Measurements from ENCODE around the gene FAM227A.
"Not testable (repeated sequence)": the region's sequence is repeated elsewhere in the genome, so short reads cannot be mapped to it uniquely, and the experiment has no call there.

Gene FAM227A

DNA sequence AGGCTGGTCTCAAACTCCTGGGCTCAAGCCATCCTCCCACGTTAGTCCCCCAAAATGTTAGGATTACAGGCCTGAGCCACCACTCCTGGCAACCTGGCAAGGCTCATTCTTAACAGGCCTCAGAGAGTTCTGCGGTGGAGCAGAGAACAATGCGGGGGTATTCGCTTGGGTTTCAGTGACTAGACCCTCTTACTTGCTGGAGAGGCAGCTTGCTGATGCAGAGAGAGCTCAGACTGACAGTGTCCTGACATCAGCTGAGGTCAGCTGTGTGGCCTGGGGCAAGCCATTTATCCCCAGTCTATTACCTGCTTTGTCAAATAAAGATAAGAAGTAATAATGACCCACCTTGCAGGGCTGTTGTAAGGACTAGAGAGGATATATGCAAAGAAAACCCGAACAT is 46.0 kb downstream of the FAM227A start:
- DNase-seq: no peak

DNA sequence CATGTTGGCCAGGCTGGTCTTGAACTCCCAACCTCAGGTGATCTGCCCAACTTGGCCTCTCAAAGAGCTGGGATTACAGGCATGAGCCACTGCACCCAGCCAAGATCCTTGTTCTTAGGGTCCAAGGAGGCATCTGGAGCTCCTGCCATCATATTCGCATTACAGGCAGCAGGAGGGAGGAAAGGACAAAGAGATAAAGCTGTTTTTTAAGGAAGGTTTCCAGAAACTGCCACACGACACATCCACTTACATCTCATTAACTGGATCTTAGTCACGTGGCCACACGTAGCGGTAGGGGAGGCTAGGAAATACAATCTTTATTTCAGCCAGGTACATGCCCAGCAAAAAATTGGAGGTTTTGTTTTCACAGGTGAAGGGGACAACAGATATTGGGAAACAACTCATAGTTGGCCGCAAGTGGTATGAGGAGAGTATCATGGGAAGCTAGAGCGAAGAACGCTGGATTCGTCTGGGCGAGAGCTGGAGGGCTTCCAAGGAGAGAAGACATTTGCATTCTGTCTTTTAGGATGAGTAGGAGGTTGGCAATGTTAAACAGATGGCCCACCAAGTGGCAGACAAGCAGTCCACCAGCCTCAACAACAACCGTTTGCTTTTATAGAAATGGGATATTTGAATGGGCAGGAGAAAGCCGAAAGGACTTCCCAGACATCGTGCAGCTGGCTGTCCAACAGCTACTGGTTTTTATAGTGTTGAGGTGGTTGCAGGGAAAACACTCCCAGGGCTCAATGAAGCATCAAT is 47.0 kb downstream of the FAM227A start:
- no peak for DNase-seq

DNA sequence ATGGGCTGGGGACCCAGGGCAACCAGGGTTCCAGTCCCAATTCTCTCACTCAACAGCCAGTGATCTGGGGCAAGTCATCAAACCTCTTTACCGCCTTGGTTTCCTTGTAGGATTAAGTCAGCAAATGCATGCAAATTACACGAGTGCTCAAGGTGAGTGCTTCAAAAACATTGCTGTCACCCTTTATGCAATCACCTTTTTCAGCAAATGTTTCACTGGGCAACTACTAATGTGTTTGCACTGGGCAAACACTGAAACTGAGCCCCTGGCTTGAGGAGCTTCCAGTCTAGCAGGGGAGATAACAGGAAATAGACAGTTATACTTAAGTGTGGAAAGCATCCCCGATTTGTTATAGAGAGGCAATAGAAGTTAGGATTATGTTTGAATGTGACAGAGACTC is 48.5 kb downstream of the FAM227A start:
- no peak for DNase-seq

- no peak for DNase-seq
Observed at GRCh38 chr22:38602166-38602565, 54.0 kb downstream of the FAM227A start.

GRCh38 chr22:38601221-38601764 is 54.9 kb downstream of the FAM227A start:
- no peak for DNase-seq

GRCh38 chr22:38599466-38599865 is 56.7 kb downstream of the FAM227A start:
- DNase-seq: no peak

DNA sequence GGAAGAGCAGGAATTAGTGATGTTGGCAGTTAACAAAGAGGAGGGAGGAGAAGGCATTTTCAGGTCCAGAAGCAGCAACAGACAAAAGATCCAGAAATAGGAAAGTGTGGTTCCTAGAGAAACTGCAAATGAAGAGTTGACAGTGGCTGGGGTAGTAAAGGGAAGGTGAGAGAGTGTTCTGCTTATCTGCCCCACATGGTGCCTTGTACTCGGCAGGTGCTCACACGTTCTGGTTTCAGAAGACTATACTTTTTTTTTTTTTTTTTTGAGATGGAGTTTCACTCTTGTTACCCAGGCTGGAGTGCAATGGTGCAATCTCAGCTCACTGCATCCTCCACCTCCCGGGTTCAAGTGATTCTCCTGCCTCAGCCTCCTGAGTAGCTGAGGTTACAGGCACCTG is 73.3 kb downstream of the FAM227A start:
- DNase-seq: not testable (repeated sequence)

- DNase-seq: no peak
Observed at GRCh38 chr22:38578505-38578904, 77.7 kb downstream of the FAM227A start.

- peak; percentile 47 for DNase-seq
Observed at GRCh38 chr22:38572065-38572464, 84.1 kb downstream of the FAM227A start.

- DNase-seq: peak; percentile 16
Observed at GRCh38 chr22:38570779-38571364, 85.3 kb downstream of the FAM227A start.

GRCh38 chr22:38569972-38570778 is 86.0 kb downstream of the FAM227A start, which contains the start of gene DMC1:
TSS of gene DMC1 (minus strand) at chr22:38570183. CDS start at chr22:38568256, 1,927 bp downstream.
- peak; percentile 86 for DNase-seq

DNA sequence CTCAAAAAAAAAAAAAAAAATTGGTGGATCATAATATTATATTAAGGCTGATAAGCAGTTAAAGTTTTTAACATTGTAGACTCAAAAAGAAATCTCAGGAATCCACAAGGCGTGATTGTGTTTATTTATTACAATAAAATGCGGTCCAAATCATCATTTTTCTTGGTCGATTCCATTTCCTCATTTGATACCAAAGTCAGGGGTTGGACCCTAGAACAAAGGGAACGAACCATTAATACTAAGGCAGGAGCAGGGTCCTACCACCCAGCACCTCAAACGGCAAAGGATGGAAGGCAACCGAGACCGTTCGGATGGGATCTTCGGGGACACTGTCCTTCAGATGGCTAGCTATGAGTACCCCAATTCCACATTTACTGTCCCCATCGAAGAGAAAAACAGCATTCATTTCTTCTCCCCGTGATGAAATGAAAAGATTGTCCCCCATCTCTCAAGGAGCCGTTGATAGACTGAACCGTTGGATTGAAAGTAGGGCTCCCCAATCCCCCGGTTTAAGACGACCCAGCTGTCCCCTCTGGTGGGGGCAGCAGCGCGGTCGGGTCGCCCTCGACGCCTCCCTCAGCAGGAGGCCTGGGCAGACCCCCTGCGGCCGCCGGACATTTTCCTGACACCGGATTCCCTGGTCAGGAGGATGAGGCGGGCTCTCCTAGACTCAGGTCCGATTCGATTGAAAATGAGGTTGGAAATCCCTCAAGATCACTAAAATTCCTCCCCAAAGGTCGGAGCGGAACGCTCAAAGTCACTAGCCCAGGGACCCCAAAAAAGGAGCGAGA is 86.8 kb downstream of the FAM227A start:
- no peak for DNase-seq

- peak; percentile 43 for DNase-seq
Observed at GRCh38 chr22:38567531-38568285, 88.5 kb downstream of the FAM227A start.

DNA sequence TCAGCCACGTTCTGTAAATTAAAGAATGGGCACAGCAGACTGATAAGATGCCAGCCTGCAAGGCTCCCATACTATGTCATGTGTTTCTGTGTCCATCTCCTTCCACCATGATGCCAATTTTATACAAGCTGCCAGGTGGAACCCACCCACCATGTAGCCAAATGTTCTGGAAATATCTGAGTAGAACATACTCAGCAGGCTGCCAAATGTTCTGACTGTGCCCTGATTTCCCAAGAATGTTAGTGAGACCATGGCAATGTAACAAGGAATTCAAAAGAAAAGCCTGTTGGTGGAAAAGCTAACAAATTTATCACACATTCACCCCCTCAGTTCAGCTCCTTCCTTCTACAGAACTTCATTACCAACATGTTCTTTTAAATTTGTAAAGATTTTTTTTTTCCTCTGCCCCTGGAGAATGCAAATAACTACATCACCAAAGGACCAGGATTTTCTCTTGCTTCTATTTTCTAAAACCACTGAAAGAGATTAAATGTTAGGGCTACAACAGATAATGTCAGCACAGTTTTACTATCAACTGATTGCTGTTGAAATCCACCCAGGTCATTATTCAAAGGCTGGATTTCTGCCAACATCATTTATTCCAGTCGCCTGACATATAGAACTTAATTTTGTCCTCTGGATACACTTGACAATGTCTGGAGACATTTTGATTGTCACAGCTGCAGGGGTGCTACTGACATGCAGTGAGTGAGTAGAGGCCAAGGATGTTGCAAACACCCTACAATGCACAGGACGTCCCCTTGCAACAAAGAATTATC is 89.3 kb downstream of the FAM227A start:
- no peak for DNase-seq

DNA sequence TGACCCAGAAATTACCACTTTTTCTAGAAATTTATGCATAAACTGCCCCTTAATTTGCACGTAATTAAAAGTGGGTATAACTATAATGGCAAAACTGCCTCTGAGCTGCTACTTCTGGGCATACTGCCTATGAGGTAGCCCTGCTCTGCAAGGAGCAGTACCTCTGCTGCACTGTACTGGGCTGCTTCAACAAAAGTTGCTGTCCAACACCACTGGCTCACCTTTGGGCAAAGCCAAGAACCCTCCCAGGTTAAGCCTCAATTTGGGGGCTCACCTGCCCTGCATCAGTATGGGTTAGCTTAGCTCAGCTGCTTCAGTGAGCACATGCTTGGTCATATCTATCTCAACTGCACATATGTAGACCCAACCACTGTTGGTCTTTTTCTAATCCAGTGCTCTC is 90.8 kb downstream of the FAM227A start:
- no peak for DNase-seq

- no peak for DNase-seq
Observed at GRCh38 chr22:38564669-38565068, 91.5 kb downstream of the FAM227A start.

DNA sequence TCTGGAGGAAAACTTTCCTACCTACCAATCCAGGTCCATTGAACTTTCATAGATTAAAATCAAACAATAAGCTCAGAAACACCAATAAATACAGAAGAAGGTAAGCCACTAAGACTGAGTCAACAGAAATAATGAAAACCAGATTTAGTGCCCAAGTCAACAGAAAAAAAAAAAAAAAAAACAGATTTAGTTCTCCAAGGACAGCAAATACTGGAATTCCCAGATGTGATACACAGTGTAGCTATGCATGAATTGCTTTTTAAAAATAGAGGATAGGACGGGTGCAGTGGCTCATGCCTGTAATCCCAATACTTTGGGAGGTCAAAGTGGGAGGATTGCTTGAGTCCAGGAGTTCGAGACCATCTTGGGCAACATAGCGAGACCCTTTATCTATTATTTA is 101.9 kb downstream of the FAM227A start:
- peak; percentile 81 for DNase-seq

- no peak for DNase-seq
Observed at GRCh38 chr22:38549101-38549894, 106.9 kb downstream of the FAM227A start.

- DNase-seq: no peak
Observed at GRCh38 chr22:38540701-38541100, 115.5 kb downstream of the FAM227A start.

All from fibroblast of skin of abdomen (primary cell).